OCI-LY1 (cell line): Measurements from ENCODE around the gene REPS1.
"Not testable (repeated sequence)": the region's sequence is repeated elsewhere in the genome, so short reads cannot be mapped to it uniquely, and the experiment has no call there.

ENCODE experiments used
- H2AFZ ChIP-seq: fragments of 200-600 bp; sonication (generic), shearing (Covaris generic); 2 replicates; pipeline ENCODE4 v1.6.0; 2014; ENCODE audit warnings: antibody characterized with exemption, mild to moderate bottlenecking, low read length
- H3F3A ChIP-seq: fragments of 200-600 bp; sonication (generic), shearing (Covaris generic); 2 replicates; pipeline ENCODE4 v1.6.0; 2014; ENCODE audit warnings: mild to moderate bottlenecking, antibody characterized with exemption, low read length, moderate library complexity; ENCODE audit not compliant: insufficient read depth
- H3K27ac ChIP-seq: fragments of 200-600 bp; sonication (generic); 2 replicates; pipeline ENCODE4 v1.5.1; 2014; ENCODE audit warnings: low read length, mixed run types, mild to moderate bottlenecking, low read depth; ENCODE audit not compliant: poor library complexity, severe bottlenecking
- H3K27me3 ChIP-seq: fragments of 200-600 bp; sonication (generic); 2 replicates; pipeline ENCODE4 v1.6.0; 2014; ENCODE audit warnings: antibody characterized with exemption, mild to moderate bottlenecking, low read length, moderate library complexity; ENCODE audit not compliant: insufficient read depth
- H3K36me3 ChIP-seq: fragments of 200-600 bp; sonication (generic); 2 replicates; pipeline ENCODE4 v1.6.1; 2014; ENCODE audit warnings: mild to moderate bottlenecking, antibody characterized with exemption, low read length, moderate library complexity, mixed read lengths; ENCODE audit not compliant: insufficient read depth
- H3K4me1 ChIP-seq: fragments of 200-600 bp; sonication (generic); 2 replicates; pipeline ENCODE4 v1.5.1; 2014; ENCODE audit warnings: mild to moderate bottlenecking, low read length, moderate library complexity; ENCODE audit not compliant: insufficient read depth, severe bottlenecking
- H3K4me2 ChIP-seq: fragments of 200-600 bp; sonication (generic), shearing (Covaris generic); 2 replicates; pipeline ENCODE4 v1.6.1; 2014; ENCODE audit warnings: low read length
- H3K4me3 ChIP-seq: fragments of 200-600 bp; sonication (generic); 2 replicates; pipeline ENCODE4 v1.5.1; 2014; ENCODE audit warnings: low read length, low read depth, mild to moderate bottlenecking, mixed read lengths; ENCODE audit not compliant: poor library complexity, severe bottlenecking
- H3K79me2 ChIP-seq: fragments of 200-600 bp; shearing (Covaris generic); 2 replicates; pipeline ENCODE4 v1.6.1; 2016; ENCODE audit warnings: mixed run types, low read length, mixed read lengths; ENCODE audit not compliant: insufficient read depth
- H3K9ac ChIP-seq: fragments of 200-600 bp; sonication (generic), shearing (Covaris generic); 2 replicates; pipeline ENCODE4 v1.6.1; 2014; ENCODE audit warnings: mild to moderate bottlenecking, low read length, mixed read lengths
- H3K9me2 ChIP-seq: fragments of 200-600 bp; sonication (generic), shearing (Covaris generic); 2 replicates; pipeline ENCODE4 v1.6.1; 2014; ENCODE audit warnings: low read depth, mild to moderate bottlenecking, low read length, mixed read lengths
- H3K9me3 ChIP-seq: fragments of 200-600 bp; shearing (Covaris generic); 2 replicates; pipeline ENCODE4 v1.6.1; 2014; ENCODE audit warnings: low read length, mixed read lengths
- H4K20me1 ChIP-seq: fragments of 200-600 bp; sonication (generic), shearing (Covaris generic); 2 replicates; pipeline ENCODE4 v1.6.0; 2016; ENCODE audit warnings: mild to moderate bottlenecking, low read length; ENCODE audit not compliant: insufficient read depth
- CTCF ChIP-seq: fragments of 200-600 bp; sonication (generic), shearing (Covaris generic); IDR thresholded peaks from 2 replicates; pipeline ENCODE4 v1.5.1; 2017; ENCODE audit warnings: mild to moderate bottlenecking, antibody characterized with exemption, low read length, moderate library complexity, mixed read lengths
- EZH2 ChIP-seq: fragments of 200-600 bp; sonication (generic), shearing (Covaris generic); IDR thresholded peaks from 2 replicates; pipeline ENCODE4 v1.8.0; 2017; ENCODE audit warnings: borderline replicate concordance, mixed run types, mild to moderate bottlenecking, antibody characterized with exemption, low read length, moderate library complexity, mixed read lengths

REPS1 gene

DNA sequence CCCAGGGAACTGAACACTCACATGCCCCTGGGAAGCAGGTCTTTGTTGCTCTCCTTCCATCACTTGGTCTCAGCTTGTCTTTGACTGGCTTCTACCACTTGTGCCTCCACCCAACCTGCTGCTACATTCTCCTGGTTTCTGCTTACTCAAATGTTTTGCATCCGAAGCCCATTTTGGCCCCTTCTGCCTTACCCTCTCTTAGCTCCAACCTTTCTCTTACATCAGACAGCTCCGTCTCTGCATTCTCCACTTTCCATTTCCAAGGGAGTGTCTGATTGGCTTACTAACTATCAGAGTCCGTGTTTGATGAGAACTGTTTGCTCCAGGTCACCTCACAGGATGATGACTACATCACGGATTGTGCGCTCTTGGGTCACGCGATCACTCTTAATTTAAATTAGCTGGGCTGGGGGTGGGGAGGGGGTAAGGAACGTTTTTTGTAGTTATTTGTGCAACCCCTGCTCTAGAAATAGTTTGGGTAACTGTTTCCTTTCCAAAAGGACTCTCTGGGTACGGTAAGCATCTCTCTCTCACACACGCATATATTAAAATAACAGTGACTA lies 39.6 kb upstream of the REPS1 start:
- Histone ChIP-seq H3K9me2 (no peaks in the 10 kb centered on the region), H3K4me1 (peaks cover 33% of the 10 kb centered on the region), H3K9ac (peak overlapping the region; percentile 90), H3K27ac (peak overlapping the region; percentile 87), H2AFZ (no peak overlapping the region), H3F3A (no peaks in the 10 kb centered on the region), H3K79me2 (peaks cover 18% of the 10 kb centered on the region), H3K4me3 (peak overlapping the region; percentile 77), H3K27me3 (no peaks in the 10 kb centered on the region), H3K36me3 (peaks cover 2% of the 10 kb centered on the region; the same call in 1 of the 2 replicates), H3K9me3 (no peaks in the 10 kb centered on the region), H3K4me2 (peak overlapping the region; percentile 95), H4K20me1 (no peaks in the 10 kb centered on the region)
- TF ChIP-seq CTCF: no peak
- TF ChIP-seq EZH2: no peak

DNA sequence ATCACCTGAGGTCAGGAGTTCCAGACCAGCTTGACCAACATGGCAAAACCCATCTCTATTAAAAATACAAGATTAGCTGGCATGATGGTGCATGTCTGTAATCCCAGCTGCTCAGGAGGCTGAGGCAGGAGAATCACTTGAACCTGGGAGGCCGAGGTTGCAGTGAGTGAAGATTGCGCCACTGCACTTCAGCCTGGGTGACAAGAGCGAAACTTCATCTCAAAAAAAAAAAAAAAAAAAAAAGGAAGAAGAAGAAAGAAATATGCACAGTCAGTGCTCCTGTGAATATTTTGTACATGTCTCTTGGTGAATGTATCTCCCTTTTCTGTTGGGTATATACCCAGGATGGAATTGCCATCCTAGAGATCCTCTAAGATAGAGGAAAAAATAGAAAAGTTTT lies 37.4 kb upstream of the REPS1 start:
- H3K79me2 ChIP-seq, H4K20me1 ChIP-seq, H3K27ac ChIP-seq, H3K9ac ChIP-seq, H3K27me3 ChIP-seq, H3K4me3 ChIP-seq, H3K9me3 ChIP-seq, H2AFZ ChIP-seq, H3F3A ChIP-seq, H3K4me2 ChIP-seq, H3K36me3 ChIP-seq, H3K9me2 ChIP-seq: not testable (repeated sequence)
- peaks cover 21% of the 10 kb centered on the region for H3K4me1 ChIP-seq

DNA sequence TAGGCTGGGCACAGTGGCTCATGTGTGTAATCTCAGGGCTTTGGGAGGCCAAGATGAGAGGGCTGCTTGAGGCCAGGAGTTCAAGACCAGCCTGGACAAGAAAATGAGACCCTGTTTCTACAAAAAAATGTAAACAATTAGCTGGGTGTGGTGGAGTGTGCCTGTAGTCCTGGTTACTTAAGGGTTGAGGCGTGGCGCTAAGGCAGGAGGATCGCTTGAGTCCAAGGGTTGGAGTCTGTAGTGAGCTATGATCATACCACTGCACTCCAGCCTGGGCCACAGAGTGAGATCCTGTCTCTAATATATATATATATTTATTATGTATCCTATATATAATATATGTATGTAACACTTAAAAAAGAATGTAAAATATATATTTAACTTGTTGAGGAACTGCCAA lies 32.6 kb upstream of the REPS1 start:
- Histone ChIP-seq H3K4me2 (no peak overlapping the region), H3K4me1 (peaks cover 15% of the 10 kb centered on the region), H3K4me3 (no peak overlapping the region), H3K79me2 (no peaks in the 10 kb centered on the region), H3K27me3 (no peaks in the 10 kb centered on the region), H2AFZ (no peak overlapping the region), H3F3A (no peaks in the 10 kb centered on the region), H4K20me1 (no peaks in the 10 kb centered on the region), H3K36me3 (no peaks in the 10 kb centered on the region), H3K9ac (no peak overlapping the region), H3K9me3 (no peaks in the 10 kb centered on the region), H3K27ac (no peak overlapping the region), H3K9me2 (no peaks in the 10 kb centered on the region)
- TF ChIP-seq CTCF: no peak
- no peak for TF ChIP-seq EZH2

DNA sequence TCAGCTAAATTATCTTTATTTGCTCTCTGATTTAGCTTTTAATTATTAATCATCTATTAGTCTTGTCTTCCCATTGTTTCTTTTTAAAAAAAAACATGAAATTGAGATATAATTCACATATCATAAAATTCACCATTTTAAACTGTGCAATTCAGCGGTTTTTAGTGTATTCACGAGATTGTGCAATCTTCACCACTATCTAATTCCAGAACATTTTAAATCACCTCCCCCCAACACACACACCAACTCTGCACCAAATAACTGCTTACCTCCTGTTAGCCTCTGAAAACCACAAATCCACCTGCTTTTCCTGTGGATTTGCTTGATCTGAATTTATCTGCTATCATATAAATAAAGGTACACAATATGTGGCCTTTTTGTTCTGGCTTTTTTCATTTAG lies 31.7 kb upstream of the REPS1 start:
- no peak overlapping the region for H2AFZ ChIP-seq
- H3K27me3 ChIP-seq: no peaks in the 10 kb centered on the region
- H3K9me2 ChIP-seq: no peaks in the 10 kb centered on the region
- no peaks in the 10 kb centered on the region for H3K36me3 ChIP-seq
- no peaks in the 10 kb centered on the region for H4K20me1 ChIP-seq
- H3K4me3 ChIP-seq: no peak overlapping the region
- no peak overlapping the region for H3K9ac ChIP-seq
- H3K9me3 ChIP-seq: no peaks in the 10 kb centered on the region
- no peak overlapping the region for H3K4me2 ChIP-seq
- no peak overlapping the region for H3K27ac ChIP-seq
- H3F3A ChIP-seq: no peaks in the 10 kb centered on the region
- H3K4me1 ChIP-seq: peaks cover 15% of the 10 kb centered on the region
- H3K79me2 ChIP-seq: no peaks in the 10 kb centered on the region
- TF ChIP-seq EZH2 (no peak), CTCF (no peak)
